Upper lobe of left lung (tissue), 4 donors: ENCODE measurements around the gene CROCC.

ENCODE experiments used
- EP300 ChIP-seq, 4 donors: sonication (generic); formaldehyde crosslinking; IDR thresholded peaks; one replicate each; pipeline ENCODE4 v1.5.1; 2017; ENCODE audit warnings: antibody characterized with exemption in 4 of 4, control low read depth in 2 of 4
- TF ChIP-seq, protein P1 (sequence below), 6 experiments: fragments of 450-650 bp in 4 of 6; fragments of 200-600 bp in 2 of 6; sonication (generic) in 2 of 6; IDR thresholded peaks; one replicate each; pipeline ENCODE4 v1.5.1; 2016 to 2019; ENCODE audit warnings: antibody characterized with exemption in 6 of 6

DNA sequence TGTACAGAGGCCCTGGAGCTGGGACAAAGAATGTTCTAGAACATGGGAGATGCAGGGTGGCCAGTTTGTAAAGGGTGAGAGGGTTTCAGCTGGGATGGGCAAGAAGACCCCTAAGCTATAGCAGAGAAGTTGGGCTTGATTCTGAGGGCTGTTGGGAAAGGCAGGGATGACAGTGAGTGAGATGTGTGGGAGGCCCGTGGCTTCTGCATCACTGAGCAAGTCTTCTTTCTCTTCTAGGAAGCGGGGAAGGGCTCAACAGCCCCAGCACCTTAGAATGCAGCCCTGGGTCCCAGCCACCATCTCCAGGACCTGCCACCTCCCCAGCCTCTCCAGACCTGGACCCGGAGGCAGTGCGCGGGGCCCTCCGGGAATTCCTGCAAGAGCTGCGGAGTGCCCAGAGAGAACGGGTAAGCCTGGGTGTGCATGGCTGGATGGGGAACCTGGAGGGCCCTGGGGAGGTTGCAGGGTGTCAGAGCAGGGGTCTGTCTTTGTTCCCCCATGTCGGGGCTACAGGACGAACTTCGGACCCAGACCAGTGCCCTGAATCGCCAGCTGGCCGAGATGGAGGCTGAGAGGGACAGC lies 43.8 kb downstream of the CROCC start:
- TF ChIP-seq, protein P1, sequence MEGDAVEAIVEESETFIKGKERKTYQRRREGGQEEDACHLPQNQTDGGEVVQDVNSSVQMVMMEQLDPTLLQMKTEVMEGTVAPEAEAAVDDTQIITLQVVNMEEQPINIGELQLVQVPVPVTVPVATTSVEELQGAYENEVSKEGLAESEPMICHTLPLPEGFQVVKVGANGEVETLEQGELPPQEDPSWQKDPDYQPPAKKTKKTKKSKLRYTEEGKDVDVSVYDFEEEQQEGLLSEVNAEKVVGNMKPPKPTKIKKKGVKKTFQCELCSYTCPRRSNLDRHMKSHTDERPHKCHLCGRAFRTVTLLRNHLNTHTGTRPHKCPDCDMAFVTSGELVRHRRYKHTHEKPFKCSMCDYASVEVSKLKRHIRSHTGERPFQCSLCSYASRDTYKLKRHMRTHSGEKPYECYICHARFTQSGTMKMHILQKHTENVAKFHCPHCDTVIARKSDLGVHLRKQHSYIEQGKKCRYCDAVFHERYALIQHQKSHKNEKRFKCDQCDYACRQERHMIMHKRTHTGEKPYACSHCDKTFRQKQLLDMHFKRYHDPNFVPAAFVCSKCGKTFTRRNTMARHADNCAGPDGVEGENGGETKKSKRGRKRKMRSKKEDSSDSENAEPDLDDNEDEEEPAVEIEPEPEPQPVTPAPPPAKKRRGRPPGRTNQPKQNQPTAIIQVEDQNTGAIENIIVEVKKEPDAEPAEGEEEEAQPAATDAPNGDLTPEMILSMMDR (IDR thresholded peaks at IDR 0.05) = no peak
- TF ChIP-seq EP300 (IDR thresholded peaks at IDR 0.05) = no peak
